Ovary (tissue), 3 donors: ENCODE results near the gene CTCF.

ENCODE experiments used
- EP300 ChIP-seq: sonication (generic); formaldehyde crosslinking; IDR thresholded peaks from one replicate; pipeline ENCODE4 v1.6.1; 2017; ENCODE audit warnings: antibody characterized with exemption
- TF ChIP-seq, protein P1 (sequence below), 3 donors: fragments of 450-650 bp in 2 of 3; fragments of 200-600 bp in 1 of 3; IDR thresholded peaks; one replicate each; pipeline versions ENCODE4 v1.5.1 to v1.8.0; 2016 to 2022; ENCODE audit warnings: antibody characterized with exemption in 3 of 3, mild to moderate bottlenecking in 1 of 3
- donor health status: DM: no; HTN: no; CAD: no.

- no peak for TF ChIP-seq EP300
- TF ChIP-seq, protein P1, sequence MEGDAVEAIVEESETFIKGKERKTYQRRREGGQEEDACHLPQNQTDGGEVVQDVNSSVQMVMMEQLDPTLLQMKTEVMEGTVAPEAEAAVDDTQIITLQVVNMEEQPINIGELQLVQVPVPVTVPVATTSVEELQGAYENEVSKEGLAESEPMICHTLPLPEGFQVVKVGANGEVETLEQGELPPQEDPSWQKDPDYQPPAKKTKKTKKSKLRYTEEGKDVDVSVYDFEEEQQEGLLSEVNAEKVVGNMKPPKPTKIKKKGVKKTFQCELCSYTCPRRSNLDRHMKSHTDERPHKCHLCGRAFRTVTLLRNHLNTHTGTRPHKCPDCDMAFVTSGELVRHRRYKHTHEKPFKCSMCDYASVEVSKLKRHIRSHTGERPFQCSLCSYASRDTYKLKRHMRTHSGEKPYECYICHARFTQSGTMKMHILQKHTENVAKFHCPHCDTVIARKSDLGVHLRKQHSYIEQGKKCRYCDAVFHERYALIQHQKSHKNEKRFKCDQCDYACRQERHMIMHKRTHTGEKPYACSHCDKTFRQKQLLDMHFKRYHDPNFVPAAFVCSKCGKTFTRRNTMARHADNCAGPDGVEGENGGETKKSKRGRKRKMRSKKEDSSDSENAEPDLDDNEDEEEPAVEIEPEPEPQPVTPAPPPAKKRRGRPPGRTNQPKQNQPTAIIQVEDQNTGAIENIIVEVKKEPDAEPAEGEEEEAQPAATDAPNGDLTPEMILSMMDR (IDR thresholded peaks at IDR 0.05): no peak
Observed at GRCh38 chr16:67632415-67633172, 70.3 kb downstream of the CTCF start.
